Right hindlimb (tissue), 1 donor: ENCODE results near the gene ARHGEF6.
"Not testable (repeated sequence)": the region's sequence is repeated elsewhere in the genome, so short reads cannot be mapped to it uniquely, and the experiment has no call there.

Experiments used
- DNase-seq: peaks from one replicate; pipeline ENCODE4 v3.0.0-alpha.2; 2018

The ARHGEF6 gene

GRCh38 chrX:136780241-136780640 is 491 bp downstream of the ARHGEF6 start:
- DNase-seq: no peak

GRCh38 chrX:136779346-136779781 is 1.4 kb downstream of the ARHGEF6 start:
- no peak for DNase-seq

- DNase-seq: no peak
Observed at GRCh38 chrX:136778916-136779315, 1.8 kb downstream of the ARHGEF6 start.

- no peak for DNase-seq
Observed at GRCh38 chrX:136778020-136778419, 2.7 kb downstream of the ARHGEF6 start.

- no peak for DNase-seq
Observed at GRCh38 chrX:136773648-136774047, 7.1 kb downstream of the ARHGEF6 start.

- DNase-seq: not testable (repeated sequence)
Observed at GRCh38 chrX:136771869-136772268, 8.9 kb downstream of the ARHGEF6 start.

- peak; percentile 37 for DNase-seq
Observed at GRCh38 chrX:136768469-136769084, 12.2 kb downstream of the ARHGEF6 start.

GRCh38 chrX:136767104-136767941 is 13.4 kb downstream of the ARHGEF6 start:
- peak; percentile 77 for DNase-seq

GRCh38 chrX:136766785-136767103 is 14.0 kb downstream of the ARHGEF6 start:
- DNase-seq: no peak

GRCh38 chrX:136765821-136766356 is 14.8 kb downstream of the ARHGEF6 start:
- peak; percentile 33 for DNase-seq

GRCh38 chrX:136764206-136764605 is 16.5 kb downstream of the ARHGEF6 start:
- DNase-seq: no peak

GRCh38 chrX:136762820-136763452 is 17.8 kb downstream of the ARHGEF6 start:
- no peak for DNase-seq

GRCh38 chrX:136761421-136761820 is 19.3 kb downstream of the ARHGEF6 start:
- DNase-seq: no peak

GRCh38 chrX:136759968-136760367 is 20.8 kb downstream of the ARHGEF6 start:
- no peak for DNase-seq

GRCh38 chrX:136755411-136755810 is 25.3 kb downstream of the ARHGEF6 start:
- no peak for DNase-seq

GRCh38 chrX:136754651-136755050 is 26.1 kb downstream of the ARHGEF6 start:
- peak; percentile 84 for DNase-seq

- no peak for DNase-seq
Observed at GRCh38 chrX:136752796-136753195, 27.9 kb downstream of the ARHGEF6 start.

- DNase-seq: no peak
Observed at GRCh38 chrX:136752346-136752745, 28.4 kb downstream of the ARHGEF6 start.

GRCh38 chrX:136750364-136750763 is 30.4 kb downstream of the ARHGEF6 start:
- DNase-seq: no peak

- DNase-seq: peak; percentile 23
Observed at GRCh38 chrX:136747003-136747986, 33.4 kb downstream of the ARHGEF6 start.

GRCh38 chrX:136745215-136746173 is 35.2 kb downstream of the ARHGEF6 start:
- no peak for DNase-seq
